WTC11 (cell line): Measurements from ENCODE around the gene ACP3. TPM values are rescaled to one million over a fixed set of nuclear protein-coding genes. Genes with fewer than 3 reads are reported as not detected.

Experiments used
- ATAC-seq: fragments of 200-7000 bp; cut with Tn5 transposase; 2 replicates; pipeline ENCODE4 v1.10.0; 2021; ENCODE audit warnings: mild to moderate bottlenecking, moderate library complexity
- CTCF ChIA-PET: fragments of 300-600 bp; sonication (Branson Sonifier 250); formaldehyde crosslinking; loops from one replicate; lab custom pipeline; 2021; ENCODE audit warnings: antibody characterized with exemption; lab: Charles Lee
- POLR2A ChIA-PET: fragments of 350-600 bp; sonication (Branson Sonifier 250); formaldehyde crosslinking; loops from one replicate; lab custom pipeline; 2021; ENCODE audit warnings: antibody characterized with exemption; lab: Charles Lee
- DNase-seq: peaks from one replicate; pipeline ENCODE4 v3.0.0; 2021; ENCODE audit warnings: low spot score
- H3K27ac Mint-ChIP-seq: 2 replicates; pipeline ENCODE4 v1.8.0; 2021; ENCODE audit warnings: mixed read lengths
- H3K27me3 Mint-ChIP-seq: 2 replicates; pipeline ENCODE4 v1.8.0; 2021; ENCODE audit warnings: low read depth, mild to moderate bottlenecking, moderate library complexity, mixed read lengths
- H3K36me3 Mint-ChIP-seq: 2 replicates; pipeline ENCODE4 v1.8.0; 2021; ENCODE audit warnings: mixed read lengths
- H3K4me1 Mint-ChIP-seq: 2 replicates; pipeline ENCODE4 v1.8.0; 2022; ENCODE audit warnings: mixed read lengths
- H3K4me3 Mint-ChIP-seq: 2 replicates; pipeline ENCODE4 v1.8.0; 2021; ENCODE audit warnings: mild to moderate bottlenecking, moderate library complexity, mixed read lengths
- H3K9me3 Mint-ChIP-seq: 2 replicates; pipeline ENCODE4 v1.8.0; 2021; ENCODE audit warnings: mixed read lengths
- CREB1 ChIP-seq: sonication (generic); formaldehyde crosslinking; IDR thresholded peaks from 2 replicates; pipeline ENCODE4 v1.8.0; 2023; ENCODE audit warnings: mild to moderate bottlenecking, missing genetic modification reagents
- FOXK1 ChIP-seq: sonication (generic); formaldehyde crosslinking; IDR thresholded peaks from 2 replicates; pipeline ENCODE4 v1.8.0; 2022; ENCODE audit warnings: mild to moderate bottlenecking, moderate library complexity, missing genetic modification reagents
- GABPB1 ChIP-seq: sonication (generic); formaldehyde crosslinking; IDR thresholded peaks from 2 replicates; pipeline ENCODE4 v1.8.1; 2023; ENCODE audit warnings: mild to moderate bottlenecking, missing genetic modification reagents
- JAZF1 ChIP-seq: fragments of 250-450 bp; sonication (Bioruptor Pico); IDR thresholded peaks from 2 replicates; pipeline ENCODE4 v1.9.0; 2021; ENCODE audit warnings: moderate library complexity, mild to moderate bottlenecking, inconsistent platforms
- NR1H2 ChIP-seq: sonication (generic); formaldehyde crosslinking; IDR thresholded peaks from 2 replicates; pipeline ENCODE4 v1.9.0; 2021; ENCODE audit warnings: mild to moderate bottlenecking, moderate library complexity, missing genetic modification reagents
- NR2C2 ChIP-seq: sonication (generic); formaldehyde crosslinking; IDR thresholded peaks from 2 replicates; pipeline ENCODE4 v1.8.0; 2022; ENCODE audit warnings: mild to moderate bottlenecking, missing genetic modification reagents
- OVOL2 ChIP-seq: fragments of 250-450 bp; sonication (Bioruptor Pico); IDR thresholded peaks from 2 replicates; pipeline ENCODE4 v1.9.0; 2021; ENCODE audit warnings: mild to moderate bottlenecking, borderline replicate concordance
- RORB ChIP-seq: fragments of 250-450 bp; sonication (Bioruptor Pico); IDR thresholded peaks from 2 replicates; pipeline ENCODE4 v1.9.0; 2021; ENCODE audit warnings: mild to moderate bottlenecking
- TEAD4 ChIP-seq: sonication (generic); formaldehyde crosslinking; IDR thresholded peaks from 2 replicates; pipeline ENCODE4 v1.8.0; 2022; ENCODE audit warnings: mild to moderate bottlenecking, missing genetic modification reagents
- ZBTB21 ChIP-seq: sonication (generic); formaldehyde crosslinking; IDR thresholded peaks from 2 replicates; pipeline ENCODE4 v1.8.1; 2023; ENCODE audit warnings: mild to moderate bottlenecking, missing genetic modification reagents, borderline replicate concordance
- ZNF232 ChIP-seq: sonication (generic); formaldehyde crosslinking; IDR thresholded peaks from 2 replicates; pipeline ENCODE4 v1.8.0; 2022; ENCODE audit warnings: mild to moderate bottlenecking, missing genetic modification reagents
- ZNF263 ChIP-seq: sonication (generic); formaldehyde crosslinking; IDR thresholded peaks from 2 replicates; pipeline ENCODE4 v1.8.1; 2022; ENCODE audit warnings: low read depth, mild to moderate bottlenecking, moderate library complexity, missing genetic modification reagents
- total RNA-seq: library from RNA; stranded (reverse); gene quantifications from 3 replicates; pipeline ENCODE4 v1.2.3, GENCODE V29; 2021
- TF ChIP-seq, protein P1 (sequence below): sonication (generic); formaldehyde crosslinking; IDR thresholded peaks from 2 replicates; pipeline ENCODE4 v1.8.0; 2023; ENCODE audit warnings: missing genetic modification reagents, mild to moderate bottlenecking, borderline replicate concordance
- TF ChIP-seq, protein P2 (sequence below): sonication (generic); formaldehyde crosslinking; IDR thresholded peaks from 2 replicates; pipeline ENCODE4 v1.8.1; 2023; ENCODE audit warnings: mild to moderate bottlenecking, missing genetic modification reagents
- TF ChIP-seq, protein P3 (sequence below): sonication (generic); formaldehyde crosslinking; IDR thresholded peaks from 2 replicates; pipeline ENCODE4 v1.8.1; 2022; ENCODE audit warnings: mild to moderate bottlenecking, missing genetic modification reagents, moderate library complexity, borderline replicate concordance
- TF ChIP-seq, protein P4 (sequence below): fragments of 250-450 bp; sonication (Bioruptor Pico); IDR thresholded peaks from 2 replicates; pipeline ENCODE4 v1.9.0; 2021; ENCODE audit warnings: mild to moderate bottlenecking
- TF ChIP-seq, protein P5 (sequence below): fragments of 250-450 bp; sonication (Bioruptor Pico); IDR thresholded peaks from 2 replicates; pipeline ENCODE4 v1.9.0; 2021; ENCODE audit warnings: moderate library complexity, mild to moderate bottlenecking, inconsistent platforms, borderline replicate concordance
- TF ChIP-seq, protein P6 (sequence below): sonication (generic); formaldehyde crosslinking; IDR thresholded peaks from 2 replicates; pipeline ENCODE4 v1.8.0; 2022; ENCODE audit warnings: mild to moderate bottlenecking, missing genetic modification reagents
- TF ChIP-seq, protein P7 (sequence below): sonication (generic); formaldehyde crosslinking; conservative IDR thresholded peaks from 2 replicates; pipeline ENCODE4 v1.8.1; 2022; ENCODE audit warnings: mild to moderate bottlenecking, missing genetic modification reagents
- TF ChIP-seq, protein P8 (sequence below): sonication (generic); formaldehyde crosslinking; IDR thresholded peaks from 2 replicates; pipeline ENCODE4 v1.8.0; 2022; ENCODE audit warnings: mild to moderate bottlenecking, missing genetic modification reagents

The ACP3 gene
- total RNA-seq, 1 experiment from 2014 or later = 2.5 TPM

DNA sequence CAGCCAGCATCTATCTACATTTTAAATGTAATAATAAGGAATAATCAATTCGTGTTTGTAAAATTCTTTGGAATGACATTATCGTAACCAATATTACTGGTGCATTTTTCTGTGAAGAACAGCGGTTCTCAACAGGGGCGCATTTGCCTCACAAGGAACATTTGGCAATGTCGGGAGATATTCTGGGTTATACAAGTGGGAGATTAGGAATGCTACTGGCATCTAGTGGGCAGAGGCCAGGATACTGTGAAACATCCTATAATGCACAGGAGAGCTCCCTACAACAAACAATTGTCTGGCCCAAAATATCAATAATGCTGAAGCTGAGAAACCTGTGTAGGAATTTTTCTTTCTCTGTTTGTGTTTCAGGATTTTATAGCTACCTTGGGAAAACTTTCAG lies 25.0 kb downstream of the ACP3 start:
- peak; percentile 78 for ATAC-seq
- TF ChIP-seq, protein P1, sequence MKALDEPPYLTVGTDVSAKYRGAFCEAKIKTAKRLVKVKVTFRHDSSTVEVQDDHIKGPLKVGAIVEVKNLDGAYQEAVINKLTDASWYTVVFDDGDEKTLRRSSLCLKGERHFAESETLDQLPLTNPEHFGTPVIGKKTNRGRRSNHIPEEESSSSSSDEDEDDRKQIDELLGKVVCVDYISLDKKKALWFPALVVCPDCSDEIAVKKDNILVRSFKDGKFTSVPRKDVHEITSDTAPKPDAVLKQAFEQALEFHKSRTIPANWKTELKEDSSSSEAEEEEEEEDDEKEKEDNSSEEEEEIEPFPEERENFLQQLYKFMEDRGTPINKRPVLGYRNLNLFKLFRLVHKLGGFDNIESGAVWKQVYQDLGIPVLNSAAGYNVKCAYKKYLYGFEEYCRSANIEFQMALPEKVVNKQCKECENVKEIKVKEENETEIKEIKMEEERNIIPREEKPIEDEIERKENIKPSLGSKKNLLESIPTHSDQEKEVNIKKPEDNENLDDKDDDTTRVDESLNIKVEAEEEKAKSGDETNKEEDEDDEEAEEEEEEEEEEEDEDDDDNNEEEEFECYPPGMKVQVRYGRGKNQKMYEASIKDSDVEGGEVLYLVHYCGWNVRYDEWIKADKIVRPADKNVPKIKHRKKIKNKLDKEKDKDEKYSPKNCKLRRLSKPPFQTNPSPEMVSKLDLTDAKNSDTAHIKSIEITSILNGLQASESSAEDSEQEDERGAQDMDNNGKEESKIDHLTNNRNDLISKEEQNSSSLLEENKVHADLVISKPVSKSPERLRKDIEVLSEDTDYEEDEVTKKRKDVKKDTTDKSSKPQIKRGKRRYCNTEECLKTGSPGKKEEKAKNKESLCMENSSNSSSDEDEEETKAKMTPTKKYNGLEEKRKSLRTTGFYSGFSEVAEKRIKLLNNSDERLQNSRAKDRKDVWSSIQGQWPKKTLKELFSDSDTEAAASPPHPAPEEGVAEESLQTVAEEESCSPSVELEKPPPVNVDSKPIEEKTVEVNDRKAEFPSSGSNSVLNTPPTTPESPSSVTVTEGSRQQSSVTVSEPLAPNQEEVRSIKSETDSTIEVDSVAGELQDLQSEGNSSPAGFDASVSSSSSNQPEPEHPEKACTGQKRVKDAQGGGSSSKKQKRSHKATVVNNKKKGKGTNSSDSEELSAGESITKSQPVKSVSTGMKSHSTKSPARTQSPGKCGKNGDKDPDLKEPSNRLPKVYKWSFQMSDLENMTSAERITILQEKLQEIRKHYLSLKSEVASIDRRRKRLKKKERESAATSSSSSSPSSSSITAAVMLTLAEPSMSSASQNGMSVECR (CRISPR knock-in tag) = no peak
- TF ChIP-seq, protein P2, sequence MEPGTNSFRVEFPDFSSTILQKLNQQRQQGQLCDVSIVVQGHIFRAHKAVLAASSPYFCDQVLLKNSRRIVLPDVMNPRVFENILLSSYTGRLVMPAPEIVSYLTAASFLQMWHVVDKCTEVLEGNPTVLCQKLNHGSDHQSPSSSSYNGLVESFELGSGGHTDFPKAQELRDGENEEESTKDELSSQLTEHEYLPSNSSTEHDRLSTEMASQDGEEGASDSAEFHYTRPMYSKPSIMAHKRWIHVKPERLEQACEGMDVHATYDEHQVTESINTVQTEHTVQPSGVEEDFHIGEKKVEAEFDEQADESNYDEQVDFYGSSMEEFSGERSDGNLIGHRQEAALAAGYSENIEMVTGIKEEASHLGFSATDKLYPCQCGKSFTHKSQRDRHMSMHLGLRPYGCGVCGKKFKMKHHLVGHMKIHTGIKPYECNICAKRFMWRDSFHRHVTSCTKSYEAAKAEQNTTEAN (CRISPR knock-in tag) = no peak
- TF ChIP-seq JAZF1 (CRISPR knock-in tag) (no peak), TEAD4 (CRISPR knock-in tag) (no peak), CREB1 (CRISPR knock-in tag) (no peak)
- TF ChIP-seq, protein P3, sequence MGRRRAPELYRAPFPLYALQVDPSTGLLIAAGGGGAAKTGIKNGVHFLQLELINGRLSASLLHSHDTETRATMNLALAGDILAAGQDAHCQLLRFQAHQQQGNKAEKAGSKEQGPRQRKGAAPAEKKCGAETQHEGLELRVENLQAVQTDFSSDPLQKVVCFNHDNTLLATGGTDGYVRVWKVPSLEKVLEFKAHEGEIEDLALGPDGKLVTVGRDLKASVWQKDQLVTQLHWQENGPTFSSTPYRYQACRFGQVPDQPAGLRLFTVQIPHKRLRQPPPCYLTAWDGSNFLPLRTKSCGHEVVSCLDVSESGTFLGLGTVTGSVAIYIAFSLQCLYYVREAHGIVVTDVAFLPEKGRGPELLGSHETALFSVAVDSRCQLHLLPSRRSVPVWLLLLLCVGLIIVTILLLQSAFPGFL (CRISPR knock-in tag) = no peak
- TF ChIP-seq, protein P4, sequence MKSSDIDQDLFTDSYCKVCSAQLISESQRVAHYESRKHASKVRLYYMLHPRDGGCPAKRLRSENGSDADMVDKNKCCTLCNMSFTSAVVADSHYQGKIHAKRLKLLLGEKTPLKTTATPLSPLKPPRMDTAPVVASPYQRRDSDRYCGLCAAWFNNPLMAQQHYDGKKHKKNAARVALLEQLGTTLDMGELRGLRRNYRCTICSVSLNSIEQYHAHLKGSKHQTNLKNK (CRISPR knock-in tag) = no peak
- ChIA-PET POLR2A (no interaction called here), CTCF (interaction anchor here (0.9 to 4.0 kb wide), 33 partner anchors 9 to 443 kb away, joined by 3 to 147 read pairs (median 8); partner anchors contain the start of genes ACP3 and DNAJC13)
- no peaks in the 10 kb centered on the region for H3K36me3 Mint-ChIP-seq
- H3K4me3 Mint-ChIP-seq = no peak overlapping the region
- no peaks in the 10 kb centered on the region for H3K9me3 Mint-ChIP-seq
- no peaks in the 10 kb centered on the region for H3K27me3 Mint-ChIP-seq
- no peak for DNase-seq
- H3K27ac Mint-ChIP-seq = no peak overlapping the region
- peaks cover 16% of the 10 kb centered on the region for H3K4me1 Mint-ChIP-seq

DNA sequence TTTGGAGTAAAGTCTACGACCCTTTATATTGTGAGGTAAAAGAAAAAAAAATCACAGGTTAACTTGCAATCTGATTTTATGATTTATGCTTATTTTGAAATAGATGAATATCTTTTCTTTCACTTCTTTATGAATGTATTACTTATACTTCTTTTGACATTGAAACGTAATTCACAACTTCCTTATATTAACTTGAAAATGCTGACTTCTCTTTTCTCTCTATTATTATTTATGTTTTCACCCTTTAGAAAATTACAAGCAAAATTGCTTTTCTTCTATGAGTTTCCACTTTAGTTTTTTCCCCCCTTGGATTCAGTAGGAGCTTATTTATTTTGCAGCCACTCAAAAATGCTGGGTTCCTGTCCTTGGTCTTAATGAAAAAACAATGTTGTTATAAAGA lies 25.4 kb downstream of the ACP3 start:
- H3K27me3 Mint-ChIP-seq = no peaks in the 10 kb centered on the region
- DNase-seq (no peak), ATAC-seq (no peak)
- no peaks in the 10 kb centered on the region for H3K36me3 Mint-ChIP-seq
- H3K9me3 Mint-ChIP-seq = no peaks in the 10 kb centered on the region
- H3K4me3 Mint-ChIP-seq = no peak overlapping the region
- no peak overlapping the region for H3K27ac Mint-ChIP-seq
- peaks cover 13% of the 10 kb centered on the region for H3K4me1 Mint-ChIP-seq
- ChIA-PET CTCF (interaction anchor here (0.7 to 4.0 kb wide), 39 partner anchors 9 to 512 kb away, joined by 3 to 147 read pairs (median 6); partner anchors contain the start of genes ACP3, CPNE4 and DNAJC13), POLR2A (no interaction called here)
- TF ChIP-seq, protein P5, sequence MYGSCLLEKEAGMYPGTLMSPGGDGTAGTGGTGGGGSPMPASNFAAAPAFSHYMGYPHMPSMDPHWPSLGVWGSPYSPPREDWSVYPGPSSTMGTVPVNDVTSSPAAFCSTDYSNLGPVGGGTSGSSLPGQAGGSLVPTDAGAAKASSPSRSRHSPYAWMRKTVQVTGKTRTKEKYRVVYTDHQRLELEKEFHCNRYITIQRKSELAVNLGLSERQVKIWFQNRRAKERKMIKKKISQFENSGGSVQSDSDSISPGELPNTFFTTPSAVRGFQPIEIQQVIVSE (CRISPR knock-in tag) = no peak
- TF ChIP-seq, protein P6, sequence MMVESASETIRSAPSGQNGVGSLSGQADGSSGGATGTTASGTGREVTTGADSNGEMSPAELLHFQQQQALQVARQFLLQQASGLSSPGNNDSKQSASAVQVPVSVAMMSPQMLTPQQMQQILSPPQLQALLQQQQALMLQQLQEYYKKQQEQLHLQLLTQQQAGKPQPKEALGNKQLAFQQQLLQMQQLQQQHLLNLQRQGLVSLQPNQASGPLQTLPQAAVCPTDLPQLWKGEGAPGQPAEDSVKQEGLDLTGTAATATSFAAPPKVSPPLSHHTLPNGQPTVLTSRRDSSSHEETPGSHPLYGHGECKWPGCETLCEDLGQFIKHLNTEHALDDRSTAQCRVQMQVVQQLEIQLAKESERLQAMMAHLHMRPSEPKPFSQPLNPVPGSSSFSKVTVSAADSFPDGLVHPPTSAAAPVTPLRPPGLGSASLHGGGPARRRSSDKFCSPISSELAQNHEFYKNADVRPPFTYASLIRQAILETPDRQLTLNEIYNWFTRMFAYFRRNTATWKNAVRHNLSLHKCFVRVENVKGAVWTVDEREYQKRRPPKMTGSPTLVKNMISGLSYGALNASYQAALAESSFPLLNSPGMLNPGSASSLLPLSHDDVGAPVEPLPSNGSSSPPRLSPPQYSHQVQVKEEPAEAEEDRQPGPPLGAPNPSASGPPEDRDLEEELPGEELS (CRISPR knock-in tag) = no peak
- TF ChIP-seq, protein P7, sequence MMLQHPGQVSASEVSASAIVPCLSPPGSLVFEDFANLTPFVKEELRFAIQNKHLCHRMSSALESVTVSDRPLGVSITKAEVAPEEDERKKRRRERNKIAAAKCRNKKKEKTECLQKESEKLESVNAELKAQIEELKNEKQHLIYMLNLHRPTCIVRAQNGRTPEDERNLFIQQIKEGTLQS (CRISPR knock-in tag) = no peak
- TF ChIP-seq ZBTB21 (no peak), OVOL2 (CRISPR knock-in tag) (no peak), NR2C2 (CRISPR knock-in tag) (no peak), NR1H2 (CRISPR knock-in tag) (no peak), FOXK1 (CRISPR knock-in tag) (no peak), RORB (CRISPR knock-in tag) (no peak), ZNF263 (CRISPR knock-in tag) (no peak), TEAD4 (CRISPR knock-in tag) (no peak), ZNF232 (CRISPR knock-in tag) (no peak), GABPB1 (CRISPR knock-in tag) (no peak)
- TF ChIP-seq, protein P8, sequence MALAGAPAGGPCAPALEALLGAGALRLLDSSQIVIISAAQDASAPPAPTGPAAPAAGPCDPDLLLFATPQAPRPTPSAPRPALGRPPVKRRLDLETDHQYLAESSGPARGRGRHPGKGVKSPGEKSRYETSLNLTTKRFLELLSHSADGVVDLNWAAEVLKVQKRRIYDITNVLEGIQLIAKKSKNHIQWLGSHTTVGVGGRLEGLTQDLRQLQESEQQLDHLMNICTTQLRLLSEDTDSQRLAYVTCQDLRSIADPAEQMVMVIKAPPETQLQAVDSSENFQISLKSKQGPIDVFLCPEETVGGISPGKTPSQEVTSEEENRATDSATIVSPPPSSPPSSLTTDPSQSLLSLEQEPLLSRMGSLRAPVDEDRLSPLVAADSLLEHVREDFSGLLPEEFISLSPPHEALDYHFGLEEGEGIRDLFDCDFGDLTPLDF (CRISPR knock-in tag) = no peak
